ENCODE data around the gene EMILIN1.
"Not testable (repeated sequence)": the region's sequence is repeated elsewhere in the genome, so short reads cannot be mapped to it uniquely, and the experiment has no call there.

Gene EMILIN1

GRCh38 chr2:27095745-27096651, 17.6 kb downstream of the EMILIN1 start:
- no peak for DNase-seq

GRCh38 chr2:27096748-27097297, 18.4 kb downstream of the EMILIN1 start:
- DNase-seq = no peak

- no peak for DNase-seq
These were observed 18.9 kb downstream of the EMILIN1 start for GRCh38 chr2:27097341-27097740.

DNA sequence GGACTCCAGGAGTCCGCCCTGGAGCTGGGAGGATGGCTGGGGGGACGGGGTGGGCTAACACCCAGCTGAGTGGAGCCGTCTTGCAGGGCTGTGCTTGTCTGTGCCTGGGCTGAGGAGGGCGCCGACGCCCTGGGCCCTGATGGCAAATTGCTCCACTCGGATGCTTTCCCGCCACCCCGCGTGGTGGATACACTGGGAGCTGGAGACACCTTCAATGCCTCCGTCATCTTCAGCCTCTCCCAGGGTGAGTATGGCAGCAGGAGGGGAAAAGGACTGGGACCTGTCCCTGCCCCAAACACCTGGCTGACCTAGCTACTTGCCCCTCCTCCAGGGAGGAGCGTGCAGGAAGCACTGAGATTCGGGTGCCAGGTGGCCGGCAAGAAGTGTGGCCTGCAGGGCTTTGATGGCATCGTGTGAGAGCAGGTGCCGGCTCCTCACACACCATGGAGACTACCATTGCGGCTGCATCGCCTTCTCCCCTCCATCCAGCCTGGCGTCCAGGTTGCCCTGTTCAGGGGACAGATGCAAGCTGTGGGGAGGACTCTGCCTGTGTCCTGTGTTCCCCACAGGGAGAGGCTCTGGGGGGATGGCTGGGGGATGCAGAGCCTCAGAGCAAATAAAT, 21.0 kb downstream of the EMILIN1 start:
- DNase-seq = no peak

- DNase-seq = no peak
These were observed 21.6 kb downstream of the EMILIN1 start for GRCh38 chr2:27100036-27100435.

GRCh38 chr2:27102329-27102728, 23.9 kb downstream of the EMILIN1 start:
- DNase-seq = no peak

- DNase-seq = no peak
These were observed 27.6 kb downstream of the EMILIN1 start for GRCh38 chr2:27105981-27106380.

GRCh38 chr2:27108221-27108620, 29.8 kb downstream of the EMILIN1 start:
- DNase-seq = no peak

GRCh38 chr2:27109083-27109482, 30.7 kb downstream of the EMILIN1 start:
- no peak for DNase-seq

DNA sequence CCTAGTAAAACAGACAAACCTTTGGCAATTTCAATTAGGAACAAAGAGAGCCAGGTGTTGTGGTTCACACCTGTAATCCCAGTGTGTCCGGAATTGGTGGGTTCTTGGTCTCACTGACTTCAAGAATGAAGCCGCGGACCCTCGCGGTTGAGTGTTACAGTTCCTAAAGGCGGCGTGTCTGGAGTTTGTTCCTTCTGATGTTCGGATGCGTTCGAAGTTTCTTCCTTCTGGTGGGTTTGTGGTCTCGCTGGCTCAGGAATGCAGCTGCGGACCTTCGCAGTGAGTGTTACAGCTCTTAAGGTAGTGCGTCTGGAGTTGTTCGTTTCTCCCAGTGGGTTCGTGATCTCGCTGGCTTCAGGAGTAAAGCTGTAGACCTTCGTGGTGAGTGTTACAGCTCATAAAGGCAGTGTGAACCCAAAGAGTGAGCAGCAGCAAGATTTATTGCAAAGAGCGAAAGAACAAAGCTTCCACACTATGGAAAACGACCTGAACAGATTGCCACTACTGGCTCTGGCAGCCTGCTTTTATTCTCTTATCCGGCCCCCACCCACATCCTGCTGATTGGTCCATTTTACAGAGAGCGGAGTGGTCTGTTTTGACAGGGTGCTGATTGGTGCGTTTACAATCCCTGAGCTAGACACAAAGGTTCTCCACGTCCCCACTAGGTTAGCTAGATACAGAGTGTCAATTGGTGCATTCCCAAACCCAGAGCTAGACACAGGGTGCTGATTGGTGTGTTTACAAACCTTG, 32.4 kb downstream of the EMILIN1 start:
- DNase-seq = not testable (repeated sequence)

- DNase-seq = not testable (repeated sequence)
These were observed 33.1 kb downstream of the EMILIN1 start for GRCh38 chr2:27111392-27112078.

DNA sequence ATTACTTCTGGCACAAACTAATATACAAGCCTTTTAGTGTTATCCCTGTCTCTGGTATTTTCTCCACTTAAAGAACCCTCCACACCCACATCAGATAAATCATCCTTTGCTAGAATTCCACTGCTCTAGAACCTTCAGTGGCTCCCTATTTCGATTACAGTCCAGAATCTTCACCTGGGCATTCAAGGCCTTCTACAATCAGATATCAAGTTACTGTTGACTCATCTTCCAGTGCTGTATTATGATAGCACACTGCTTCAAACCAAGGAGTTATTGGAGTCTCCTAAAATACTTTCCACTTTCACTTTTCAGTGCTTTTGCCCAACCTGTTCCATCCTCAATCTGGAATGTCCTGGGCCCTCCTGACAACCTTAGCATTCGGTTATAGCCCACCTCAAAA, 37.1 kb downstream of the EMILIN1 start:
- DNase-seq = no peak

DNA sequence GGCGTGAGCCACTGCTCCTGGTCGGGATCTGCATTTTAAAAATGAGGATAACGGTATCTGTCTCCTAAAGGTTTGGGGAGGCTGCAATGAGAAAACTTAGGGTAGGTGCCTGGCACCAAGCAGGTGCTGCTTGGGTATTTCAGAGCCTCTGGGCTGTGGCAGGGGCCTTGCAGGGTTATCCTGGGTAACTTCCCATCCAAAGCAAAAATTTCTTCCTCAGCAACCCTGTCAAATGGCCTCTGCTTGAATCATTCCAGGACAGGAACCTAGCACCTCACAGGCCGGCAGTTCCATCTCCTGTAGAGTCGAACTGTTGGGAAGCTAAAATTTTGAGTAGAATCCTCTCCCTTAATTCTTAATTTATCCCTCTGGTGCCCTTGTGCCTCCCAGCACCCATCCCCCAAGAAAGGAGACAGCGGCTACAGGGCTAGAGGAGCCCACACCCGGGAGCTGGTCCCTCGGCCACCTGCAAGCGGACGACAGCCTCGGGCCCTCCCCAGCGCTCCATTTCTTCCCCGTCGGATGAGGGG, 39.6 kb downstream of the EMILIN1 start:
- no peak for DNase-seq

- no peak for DNase-seq
These were observed 40.3 kb downstream of the EMILIN1 start, which contains the start of gene CGREF1 for GRCh38 chr2:27118525-27119329. TSS of gene CGREF1 (minus strand) at chr2:27119128. CDS start at chr2:27104366, 14,762 bp downstream.

DNA sequence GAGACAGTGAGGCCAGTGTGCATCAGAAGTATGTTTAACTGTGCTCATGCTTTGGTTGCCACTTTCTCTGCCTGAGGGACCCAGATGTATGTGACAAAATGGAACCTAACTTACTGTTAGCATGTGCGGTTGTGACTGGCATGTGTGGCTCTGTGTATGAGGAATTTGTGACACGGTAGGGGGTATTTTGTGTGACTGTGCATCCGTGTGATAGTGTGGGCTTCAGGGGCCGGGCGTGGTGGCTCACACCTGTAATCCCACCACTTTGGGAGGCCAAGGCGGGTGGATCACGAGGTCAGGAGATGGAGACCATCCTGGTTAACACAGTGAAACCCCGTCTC, 40.9 kb downstream of the EMILIN1 start:
- DNase-seq = not testable (repeated sequence)

DNA sequence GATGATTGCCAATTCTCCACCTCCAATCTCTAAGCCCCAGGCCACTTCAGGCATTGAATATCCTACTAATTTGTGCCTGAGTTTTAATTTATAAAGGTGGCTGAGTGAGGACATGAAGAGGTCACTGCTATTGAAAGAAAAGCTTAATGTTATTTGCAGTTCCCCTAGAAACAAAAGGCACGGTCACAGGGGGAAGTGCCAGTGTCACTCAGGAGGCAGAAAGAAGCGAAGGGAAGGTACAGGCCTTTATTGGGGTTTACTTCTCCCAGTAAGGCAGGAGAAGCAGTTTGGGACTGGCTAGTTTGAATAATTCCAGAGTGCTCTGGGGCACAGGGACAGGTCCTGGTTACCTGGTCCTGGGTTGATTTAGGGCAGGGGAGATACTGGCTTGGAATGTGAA, 43.5 kb downstream of the EMILIN1 start:
- no peak for DNase-seq

GRCh38 chr2:27122791-27123190, 44.4 kb downstream of the EMILIN1 start:
- DNase-seq = no peak

GRCh38 chr2:27123302-27124150, 45.1 kb downstream of the EMILIN1 start, which contains the start of gene ABHD1:
TSS of gene ABHD1 (plus strand) at chr2:27123815. CDS start at chr2:27123949, 134 bp downstream.
- no peak for DNase-seq

DNA sequence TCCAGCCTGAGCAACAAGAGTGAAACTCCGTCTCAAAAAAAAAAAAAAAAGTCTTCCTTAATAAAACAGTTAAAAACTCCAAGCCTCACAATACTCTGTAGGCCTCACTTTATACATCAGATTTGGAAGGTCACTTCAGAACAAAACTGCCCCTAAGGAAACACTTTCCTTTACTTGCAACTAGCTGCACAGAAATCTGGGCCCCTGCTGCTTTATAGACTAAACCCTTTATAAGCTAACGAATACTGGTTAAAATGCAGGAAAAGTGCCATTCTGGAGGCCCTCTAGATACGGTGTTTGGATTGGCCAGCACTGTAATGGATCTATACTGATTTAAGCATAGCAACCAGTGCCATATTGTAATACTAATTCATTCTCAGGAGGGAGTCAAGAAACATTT, 46.7 kb downstream of the EMILIN1 start:
- DNase-seq = no peak

DNA sequence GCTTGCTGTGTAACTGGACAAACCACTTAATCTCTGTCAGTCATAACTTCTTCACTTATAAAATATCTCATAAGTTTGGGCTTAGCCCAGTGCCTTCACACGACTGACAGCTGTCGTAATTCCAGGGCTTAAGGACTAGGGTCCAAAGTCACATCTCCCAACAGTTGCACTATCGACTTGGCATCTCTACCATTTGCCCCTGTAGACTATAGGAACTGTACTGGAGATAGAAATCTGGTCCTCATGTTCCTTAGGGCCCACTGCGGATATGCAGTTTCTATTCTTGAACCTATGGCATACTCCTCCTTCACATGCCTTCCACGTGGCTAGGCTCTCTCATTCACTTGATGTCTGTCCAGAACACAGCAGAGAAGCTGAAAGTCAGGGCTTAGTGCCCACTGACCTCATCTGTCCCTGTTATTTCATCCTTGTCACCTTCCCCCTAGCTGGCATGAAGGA, 47.9 kb downstream of the EMILIN1 start:
- no peak for DNase-seq

All from GF-D8 (cell line).